GM18526 (cell line): Measurements from ENCODE around the gene PCDHGB7.
"Not testable (repeated sequence)": the region's sequence is repeated elsewhere in the genome, so short reads cannot be mapped to it uniquely, and the experiment has no call there.

ENCODE experiments used
- POLR2A ChIP-seq: IDR thresholded peaks from 3 replicates; pipeline ENCODE4 v1.6.1; 2011; ENCODE audit not compliant: insufficient read length; ENCODE audit errors: extremely low read depth

Gene PCDHGB7

GRCh38 chr5:141417494-141418172 lies at the start of gene PCDHGB7:
TSS of gene PCDHGB7 (plus strand) at chr5:141417677. CDS start at chr5:141417860, 183 bp downstream.
- not testable (repeated sequence) for TF ChIP-seq POLR2A

DNA sequence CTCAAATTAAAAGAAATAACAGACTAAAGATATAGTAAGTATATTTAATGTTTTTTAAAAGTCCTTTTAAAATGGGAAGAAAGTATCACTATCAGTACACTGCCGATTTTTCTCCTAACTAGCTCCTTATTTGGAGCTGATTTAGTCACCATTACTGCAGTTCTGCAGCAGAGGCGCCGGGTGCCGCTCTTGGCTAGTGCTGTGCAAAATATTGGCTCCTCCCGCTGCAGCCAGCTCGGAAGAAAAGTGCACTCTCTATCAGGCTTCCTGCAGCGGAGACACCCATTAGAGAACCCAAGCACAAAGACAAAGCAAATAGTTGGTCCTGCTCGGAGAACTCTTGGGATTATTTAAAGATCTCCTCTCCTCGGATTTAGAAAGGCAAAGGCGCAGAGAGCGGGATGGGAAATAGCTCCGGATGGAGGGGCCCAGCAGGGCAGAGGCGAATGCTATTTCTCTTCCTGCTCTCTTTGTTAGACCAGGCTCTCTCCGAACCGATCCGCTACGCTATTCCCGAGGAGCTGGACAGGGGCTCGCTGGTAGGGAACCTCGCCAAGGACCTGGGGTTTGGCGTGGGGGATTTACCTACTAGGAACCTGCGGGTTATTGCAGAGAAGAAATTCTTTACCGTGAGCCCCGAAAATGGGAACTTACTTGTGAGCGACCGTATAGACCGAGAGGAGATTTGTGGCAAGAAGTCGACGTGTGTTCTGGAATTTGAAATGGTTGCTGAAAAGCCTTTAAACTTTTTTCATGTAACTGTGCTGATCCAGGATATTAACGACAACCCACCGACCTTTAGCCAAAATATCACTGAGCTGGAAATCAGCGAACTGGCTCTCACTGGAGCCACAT lies 47.3 kb upstream of the PCDHGB7 start, which contains the start of gene PCDHGB3:
Gene PCDHGB3, plus strand, starts transcription at position 249 of the 855 bp plus-strand sequence. Its CDS starts 153 bp downstream, at position 402.
- TF ChIP-seq POLR2A, result no peak

DNA sequence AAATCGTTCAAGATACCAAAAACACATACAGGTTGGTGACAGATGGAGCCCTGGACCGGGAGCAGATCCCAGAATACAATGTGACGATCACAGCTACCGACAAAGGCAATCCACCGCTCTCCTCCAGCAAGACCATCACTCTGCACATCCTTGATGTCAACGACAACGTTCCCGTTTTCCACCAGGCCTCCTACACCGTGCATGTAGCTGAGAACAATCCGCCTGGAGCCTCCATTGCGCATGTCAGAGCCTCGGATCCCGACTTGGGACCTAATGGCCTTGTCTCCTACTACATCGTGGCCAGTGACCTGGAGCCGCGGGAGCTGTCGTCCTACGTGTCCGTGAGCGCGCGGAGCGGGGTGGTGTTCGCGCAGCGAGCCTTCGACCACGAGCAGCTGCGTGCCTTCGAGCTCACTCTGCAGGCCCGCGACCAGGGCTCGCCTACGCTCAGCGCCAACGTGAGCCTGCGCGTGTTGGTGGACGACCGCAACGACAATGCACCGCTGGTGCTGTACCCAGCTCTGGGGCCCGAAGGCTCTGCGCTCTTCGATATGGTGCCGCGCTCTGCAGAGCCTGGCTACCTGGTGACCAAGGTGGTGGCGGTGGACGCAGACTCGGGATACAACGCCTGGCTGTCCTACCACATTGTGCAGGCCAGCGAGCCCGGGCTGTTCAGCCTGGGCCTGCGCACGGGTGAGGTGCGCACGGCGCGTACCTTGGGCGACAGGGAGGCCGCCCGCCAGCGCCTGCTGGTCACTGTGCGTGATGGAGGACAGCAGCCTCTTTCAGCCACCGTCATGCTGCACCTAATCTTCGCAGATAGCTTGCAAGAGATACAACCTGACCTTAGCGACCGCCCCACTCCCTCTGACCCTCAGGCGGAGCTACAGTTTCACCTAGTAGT lies 45.7 kb upstream of the PCDHGB7 start:
- no peak for TF ChIP-seq POLR2A

- no peak for TF ChIP-seq POLR2A
Measured at GRCh38 chr5:141373673-141374317, 43.7 kb upstream of the PCDHGB7 start, which contains the start of gene PCDHGA6. TSS of gene PCDHGA6 (plus strand) at chr5:141373891. CDS start at chr5:141374084, 193 bp downstream.

DNA sequence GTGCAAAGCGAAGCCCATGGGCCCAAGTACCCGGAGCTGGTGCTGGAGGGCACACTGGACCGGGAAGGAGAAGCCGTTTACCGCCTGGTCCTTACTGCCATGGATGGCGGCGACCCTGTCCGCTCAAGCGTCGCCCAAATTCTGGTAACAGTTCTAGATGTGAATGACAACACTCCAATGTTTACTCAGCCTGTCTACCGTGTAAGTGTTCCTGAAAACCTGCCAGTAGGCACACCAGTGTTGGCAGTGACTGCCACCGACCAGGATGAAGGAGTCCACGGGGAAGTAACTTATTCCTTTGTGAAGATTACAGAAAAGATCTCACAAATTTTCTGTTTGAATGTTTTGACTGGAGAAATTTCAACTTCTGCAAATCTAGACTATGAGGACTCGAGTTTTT lies 42.9 kb upstream of the PCDHGB7 start:
- no peak for TF ChIP-seq POLR2A

- TF ChIP-seq POLR2A, result no peak
Measured at GRCh38 chr5:141382469-141383294, 34.8 kb upstream of the PCDHGB7 start, which contains the start of gene PCDHGA7. TSS of gene PCDHGA7 (plus strand) at chr5:141382742. CDS start at chr5:141382900, 158 bp downstream.

- no peak for TF ChIP-seq POLR2A
Measured at GRCh38 chr5:141383345-141383744, 34.1 kb upstream of the PCDHGB7 start.

- TF ChIP-seq POLR2A, result no peak
Measured at GRCh38 chr5:141384471-141385267, 32.8 kb upstream of the PCDHGB7 start.

DNA sequence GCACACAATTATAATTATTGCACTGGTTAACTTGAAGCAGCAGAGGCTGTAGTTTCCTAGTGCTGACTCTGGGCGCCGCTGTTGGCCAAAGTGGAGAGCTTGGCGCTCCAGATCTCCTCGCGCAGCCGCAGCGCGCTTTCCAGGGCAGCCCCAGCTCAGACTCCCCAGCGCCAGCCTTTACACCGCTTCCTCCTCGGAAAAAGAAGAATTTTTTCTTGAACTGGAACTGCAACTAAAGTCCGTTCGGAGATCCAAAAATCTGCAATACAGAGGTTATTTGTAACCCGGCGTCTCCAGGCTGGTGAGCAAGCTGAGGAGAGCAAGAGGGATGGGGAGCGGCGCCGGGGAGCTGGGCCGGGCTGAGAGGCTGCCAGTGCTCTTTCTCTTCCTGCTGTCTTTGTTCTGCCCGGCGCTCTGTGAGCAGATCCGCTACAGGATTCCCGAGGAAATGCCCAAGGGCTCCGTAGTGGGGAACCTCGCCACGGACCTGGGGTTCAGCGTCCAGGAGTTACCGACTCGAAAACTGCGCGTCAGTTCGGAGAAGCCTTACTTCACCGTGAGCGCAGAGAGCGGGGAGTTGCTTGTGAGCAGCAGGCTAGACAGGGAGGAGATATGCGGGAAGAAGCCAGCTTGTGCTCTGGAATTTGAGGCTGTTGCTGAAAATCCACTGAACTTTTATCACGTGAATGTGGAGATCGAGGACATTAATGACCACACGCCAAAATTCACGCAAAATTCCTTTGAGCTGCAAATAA lies 29.7 kb upstream of the PCDHGB7 start, which contains the start of gene PCDHGB4:
Gene PCDHGB4, plus strand, starts transcription at position 142 of the 755 bp plus-strand sequence. Its CDS starts 187 bp downstream, at position 329.
- not testable (repeated sequence) for TF ChIP-seq POLR2A

GRCh38 chr5:141388661-141389060 lies 28.8 kb upstream of the PCDHGB7 start:
- no peak for TF ChIP-seq POLR2A

DNA sequence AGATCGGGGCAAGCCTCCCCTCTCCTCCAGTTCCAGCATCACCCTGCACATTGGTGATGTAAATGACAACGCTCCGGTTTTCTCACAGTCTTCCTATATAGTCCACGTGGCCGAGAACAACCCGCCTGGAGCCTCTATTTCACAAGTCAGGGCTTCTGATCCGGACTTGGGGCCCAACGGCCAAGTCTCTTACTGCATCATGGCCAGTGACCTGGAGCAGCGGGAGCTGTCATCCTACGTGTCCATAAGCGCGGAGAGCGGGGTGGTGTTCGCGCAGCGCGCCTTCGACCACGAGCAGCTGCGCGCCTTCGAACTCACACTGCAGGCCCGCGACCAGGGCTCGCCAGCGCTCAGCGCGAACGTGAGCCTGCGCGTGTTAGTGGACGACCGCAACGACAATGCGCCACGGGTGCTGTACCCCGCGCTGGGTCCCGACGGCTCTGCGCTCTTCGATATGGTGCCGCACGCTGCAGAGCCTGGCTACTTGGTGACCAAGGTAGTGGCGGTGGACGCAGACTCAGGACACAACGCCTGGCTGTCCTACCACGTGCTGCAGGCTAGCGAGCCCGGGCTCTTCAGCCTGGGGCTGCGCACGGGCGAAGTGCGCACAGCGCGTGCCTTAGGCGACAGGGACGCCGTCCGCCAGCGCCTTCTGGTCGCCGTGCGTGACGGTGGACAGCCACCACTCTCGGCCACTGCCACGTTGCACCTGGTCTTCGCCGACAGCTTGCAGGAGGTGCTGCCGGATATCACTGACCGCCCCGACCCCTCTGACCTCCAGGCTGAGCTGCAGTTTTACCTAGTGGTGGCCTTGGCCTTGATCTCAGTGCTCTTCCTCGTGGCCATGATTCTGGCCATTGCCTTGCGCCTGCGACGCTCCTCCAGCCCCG lies 28.1 kb upstream of the PCDHGB7 start:
- no peak for TF ChIP-seq POLR2A
